ENCODE data around the gene AP3S1.

DNA sequence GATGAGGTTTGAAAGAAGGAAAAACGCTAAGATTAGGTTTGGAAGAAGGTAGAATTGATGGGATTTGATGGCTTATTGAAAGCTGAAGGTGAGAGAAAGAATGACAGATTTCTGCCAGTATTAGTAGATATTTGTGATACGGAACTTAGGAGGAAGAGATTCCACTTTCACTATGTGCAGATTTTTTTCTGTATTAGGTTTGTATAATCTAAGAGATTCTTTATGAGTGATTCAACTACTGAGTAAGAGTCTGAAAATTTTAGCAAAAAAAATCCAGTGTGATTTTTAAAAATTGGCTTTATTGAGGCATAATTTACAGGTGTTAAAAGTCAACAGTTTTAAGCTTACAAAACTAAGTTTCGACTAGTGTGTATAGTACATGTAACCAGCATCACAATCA is 54.1 kb downstream of the AP3S1 start:
- TF ChIP-seq, protein P1, sequence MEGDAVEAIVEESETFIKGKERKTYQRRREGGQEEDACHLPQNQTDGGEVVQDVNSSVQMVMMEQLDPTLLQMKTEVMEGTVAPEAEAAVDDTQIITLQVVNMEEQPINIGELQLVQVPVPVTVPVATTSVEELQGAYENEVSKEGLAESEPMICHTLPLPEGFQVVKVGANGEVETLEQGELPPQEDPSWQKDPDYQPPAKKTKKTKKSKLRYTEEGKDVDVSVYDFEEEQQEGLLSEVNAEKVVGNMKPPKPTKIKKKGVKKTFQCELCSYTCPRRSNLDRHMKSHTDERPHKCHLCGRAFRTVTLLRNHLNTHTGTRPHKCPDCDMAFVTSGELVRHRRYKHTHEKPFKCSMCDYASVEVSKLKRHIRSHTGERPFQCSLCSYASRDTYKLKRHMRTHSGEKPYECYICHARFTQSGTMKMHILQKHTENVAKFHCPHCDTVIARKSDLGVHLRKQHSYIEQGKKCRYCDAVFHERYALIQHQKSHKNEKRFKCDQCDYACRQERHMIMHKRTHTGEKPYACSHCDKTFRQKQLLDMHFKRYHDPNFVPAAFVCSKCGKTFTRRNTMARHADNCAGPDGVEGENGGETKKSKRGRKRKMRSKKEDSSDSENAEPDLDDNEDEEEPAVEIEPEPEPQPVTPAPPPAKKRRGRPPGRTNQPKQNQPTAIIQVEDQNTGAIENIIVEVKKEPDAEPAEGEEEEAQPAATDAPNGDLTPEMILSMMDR (IDR thresholded peaks at IDR 0.05): no peak
- TF ChIP-seq POLR2A (IDR thresholded peaks at IDR 0.05): no peak
